Mesenchymal stem cell (in vitro differentiated cells and primary cell): ENCODE measurements around the gene FDPS.
"Not testable (repeated sequence)": the region's sequence is repeated elsewhere in the genome, so short reads cannot be mapped to it uniquely, and the experiment has no call there.

ENCODE experiments used
- DNase-seq: peaks from one replicate; pipeline ENCODE4 v3.0.0-alpha.2; 2013
- H2AFZ ChIP-seq: one replicate; pipeline ENCODE4 v1.6.1; 2013; ENCODE audit warnings: low read depth, mild to moderate bottlenecking, control low read depth, inconsistent platforms, low read length, moderate library complexity
- H2AK5ac ChIP-seq: 2 replicates; pipeline ENCODE4 v1.6.1; 2013; ENCODE audit warnings: low read length, moderate library complexity, mild to moderate bottlenecking, inconsistent platforms; ENCODE audit not compliant: severe bottlenecking
- H2BK120ac ChIP-seq: one replicate; pipeline ENCODE4 v1.6.1; 2013; ENCODE audit warnings: low read depth, mild to moderate bottlenecking, inconsistent platforms, low read length, moderate library complexity
- H2BK12ac ChIP-seq, 2 experiments: one replicate each; pipeline ENCODE4 v1.6.1; 2013; ENCODE audit warnings: inconsistent platforms in 2 of 2, low read length in 2 of 2, mild to moderate bottlenecking in 2 of 2, moderate library complexity in 2 of 2, control low read depth in 1 of 2
- H2BK15ac ChIP-seq: one replicate; pipeline ENCODE4 v1.6.1; 2013; ENCODE audit warnings: mild to moderate bottlenecking, low read depth, inconsistent platforms; ENCODE audit not compliant: poor library complexity, severe bottlenecking
- H2BK5ac ChIP-seq: 2 replicates; pipeline ENCODE4 v1.6.1; 2013; ENCODE audit warnings: low read depth, mild to moderate bottlenecking, low read length, control low read depth, inconsistent platforms; ENCODE audit not compliant: poor library complexity, severe bottlenecking
- H3K14ac ChIP-seq, 2 experiments: one replicate each; pipeline ENCODE4 v1.6.1; 2013; ENCODE audit warnings: inconsistent platforms in 2 of 2, low read length in 2 of 2, control low read depth in 1 of 2, mild to moderate bottlenecking in 1 of 2, moderate library complexity in 1 of 2
- H3K18ac ChIP-seq, 2 experiments: one replicate each; pipeline ENCODE4 v1.6.1; 2013; ENCODE audit warnings: inconsistent platforms in 2 of 2, low read length in 2 of 2, control low read depth in 1 of 2, low read depth in 1 of 2, mild to moderate bottlenecking in 1 of 2
- H3K23ac ChIP-seq, 2 experiments: one replicate each; pipeline ENCODE4 v1.6.1; 2013; ENCODE audit warnings: inconsistent platforms in 2 of 2, low read length in 2 of 2, mild to moderate bottlenecking in 2 of 2, moderate library complexity in 2 of 2, control low read depth in 1 of 2
- H3K27ac ChIP-seq: 2 replicates; pipeline ENCODE4 v1.5.1; 2013; ENCODE audit warnings: mild to moderate bottlenecking, moderate library complexity, low read length, control low read depth, inconsistent platforms; ENCODE audit not compliant: poor library complexity, severe bottlenecking
- H3K27me3 ChIP-seq, 2 experiments: 2 replicates each; pipeline versions ENCODE4 v1.6.1 to v1.7.0; 2013; ENCODE audit warnings: low read length in 2 of 2, mild to moderate bottlenecking in 2 of 2, moderate library complexity in 2 of 2, control low read depth in 1 of 2, inconsistent platforms in 1 of 2; ENCODE audit not compliant: control insufficient read depth in 1 of 2, insufficient read depth in 1 of 2
- H3K36me3 ChIP-seq, 2 experiments: 2 replicates each; pipeline versions ENCODE4 v1.6.1 to v1.7.0; 2013; ENCODE audit warnings: low read length in 2 of 2, control low read depth in 1 of 2, inconsistent platforms in 1 of 2, low read depth in 1 of 2, mild to moderate bottlenecking in 1 of 2; ENCODE audit not compliant: insufficient read depth in 2 of 2, control insufficient read depth in 1 of 2
- H3K4ac ChIP-seq, 2 experiments: one replicate each; pipeline ENCODE4 v1.6.1; 2013; ENCODE audit warnings: inconsistent platforms in 2 of 2, low read length in 2 of 2, mild to moderate bottlenecking in 2 of 2, moderate library complexity in 2 of 2, control low read depth in 1 of 2, low read depth in 1 of 2
- H3K4me1 ChIP-seq: 2 replicates; pipeline ENCODE4 v1.6.1; 2013; ENCODE audit warnings: low read depth, low read length, control low read depth; ENCODE audit not compliant: control insufficient read depth, insufficient read depth
- H3K4me2 ChIP-seq: 2 replicates; pipeline ENCODE4 v1.6.1; 2013; ENCODE audit warnings: low read length, mild to moderate bottlenecking, inconsistent platforms; ENCODE audit not compliant: poor library complexity, severe bottlenecking
- H3K4me3 ChIP-seq, 2 experiments: 2 replicates each; pipeline versions ENCODE4 v1.5.1 to v1.7.0; 2013; ENCODE audit warnings: low read length in 2 of 2, mild to moderate bottlenecking in 2 of 2, control low read depth in 1 of 2, low read depth in 1 of 2; ENCODE audit not compliant: insufficient read depth in 1 of 2
- H3K79me1 ChIP-seq: replicated peaks from 2 replicates; pipeline ENCODE4 v1.6.1; 2013; ENCODE audit warnings: mild to moderate bottlenecking, control low read depth, low read length, inconsistent platforms; ENCODE audit not compliant: poor library complexity, severe bottlenecking
- H3K9ac ChIP-seq: 2 replicates; pipeline ENCODE4 v1.7.0; 2013; ENCODE audit warnings: mild to moderate bottlenecking, low read length, moderate library complexity
- H3K9me3 ChIP-seq: 2 replicates; pipeline ENCODE4 v1.7.0; 2013; ENCODE audit warnings: mild to moderate bottlenecking, low read length; ENCODE audit not compliant: control insufficient read depth
- H4K8ac ChIP-seq: one replicate; pipeline ENCODE4 v1.6.1; 2013; ENCODE audit warnings: inconsistent platforms, mild to moderate bottlenecking, low read length, moderate library complexity
- H4K91ac ChIP-seq: one replicate; pipeline ENCODE4 v1.6.1; 2013; ENCODE audit warnings: mild to moderate bottlenecking, low read length, inconsistent platforms
- WGBS: methylation state at CpG from one replicate; pipeline ENCODE4 v1.1.7; 2013; ENCODE audit warnings: mixed read lengths; 5-methylcytosine and 5-hydroxymethylcytosine counted together

Gene FDPS

DNA sequence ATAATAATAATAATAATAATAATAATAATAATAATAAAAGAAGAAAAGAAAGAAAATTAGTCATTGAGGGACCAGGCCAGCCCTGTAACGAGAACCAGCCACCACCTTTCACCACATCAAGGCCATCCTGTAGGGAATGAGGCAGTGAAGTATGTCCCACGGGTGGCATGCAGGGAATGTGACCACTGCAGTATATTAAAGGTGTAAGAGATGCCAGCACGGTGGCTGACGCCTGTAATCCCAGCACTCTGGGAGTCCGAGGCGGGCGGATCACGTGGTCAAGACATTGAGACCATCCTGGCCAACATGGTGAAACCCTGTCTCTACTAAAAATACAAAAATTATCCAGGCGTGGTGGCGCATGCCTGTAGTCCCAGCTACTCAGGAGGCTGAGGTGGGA lies 17.7 kb upstream of the FDPS start:
- not testable (repeated sequence) for H2BK12ac ChIP-seq, H3K4me2 ChIP-seq, H3K14ac ChIP-seq, DNase-seq, H2BK15ac ChIP-seq, H3K79me1 ChIP-seq, H4K8ac ChIP-seq, H3K23ac ChIP-seq, H2BK5ac ChIP-seq, H3K4ac ChIP-seq, H3K9me3 ChIP-seq, H2BK120ac ChIP-seq, H3K4me1 ChIP-seq, H3K4me3 ChIP-seq, H3K27ac ChIP-seq, H4K91ac ChIP-seq, H3K9ac ChIP-seq, H3K18ac ChIP-seq, H2AFZ ChIP-seq, H2AK5ac ChIP-seq
- 86% methylated on average over 10 of the region's 10 CpGs for WGBS
- Histone ChIP-seq H3K36me3 (peaks cover 0 to 15% of the 10 kb centered on the region in 2 experiments), H3K27me3 (peaks cover 36 to 47% of the 10 kb centered on the region in 2 experiments)

DNA sequence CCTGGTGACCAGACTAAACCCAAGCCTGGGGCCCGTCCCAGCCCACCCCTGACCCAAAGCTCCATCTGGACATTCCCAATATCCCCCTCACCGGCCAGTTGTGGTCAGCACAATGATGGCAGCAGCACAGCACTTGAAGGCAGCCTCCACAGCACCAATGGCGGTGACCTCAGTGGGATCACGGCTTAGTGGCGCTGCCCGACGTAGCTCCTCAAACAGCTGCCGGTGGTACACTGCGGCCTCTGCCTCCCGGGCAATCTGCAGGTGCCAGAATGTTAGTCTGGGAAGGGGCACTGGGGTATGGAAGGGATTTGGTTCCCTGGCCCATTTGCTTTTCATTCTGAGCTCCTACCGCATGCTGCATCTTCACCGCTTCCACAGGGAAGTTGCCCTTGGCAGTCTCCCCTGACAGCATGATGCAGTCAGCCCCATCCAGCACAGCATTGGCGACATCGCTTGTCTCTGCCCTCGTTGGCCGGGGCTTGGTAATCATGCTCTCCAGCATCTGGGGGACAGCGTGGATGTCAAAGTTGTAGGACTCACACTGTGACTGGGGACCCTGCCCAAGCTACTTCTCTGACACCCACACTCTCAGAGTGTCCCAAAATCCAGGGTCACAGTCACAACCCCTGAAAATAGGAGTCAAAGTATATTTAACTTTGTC lies 15.4 kb upstream of the FDPS start:
- peaks cover 9% of the 10 kb centered on the region for H3K4me1 ChIP-seq
- H3K79me1 ChIP-seq: no peaks in the 10 kb centered on the region
- no peaks in the 10 kb centered on the region for H3K9me3 ChIP-seq
- DNase-seq: no peak
- no peak overlapping the region for H3K4ac ChIP-seq
- H3K4me2 ChIP-seq: no peak overlapping the region
- peaks cover 54 to 65% of the 10 kb centered on the region in 2 experiments for H3K27me3 ChIP-seq
- 88% methylated on average over 17 of the region's 17 CpGs for WGBS
- no peak overlapping the region for H4K8ac ChIP-seq
- H3K4me3 ChIP-seq: no peak overlapping the region
- H2BK12ac ChIP-seq: no peak overlapping the region
- H3K27ac ChIP-seq: no peak overlapping the region
- no peak overlapping the region for H2AK5ac ChIP-seq
- no peak overlapping the region for H3K23ac ChIP-seq
- H2BK5ac ChIP-seq: no peak overlapping the region
- no peak overlapping the region for H3K9ac ChIP-seq
- H2BK120ac ChIP-seq: no peak overlapping the region
- H3K14ac ChIP-seq: no peak overlapping the region
- no peak overlapping the region for H2BK15ac ChIP-seq
- peaks cover 0 to 2% of the 10 kb centered on the region in 2 experiments for H3K36me3 ChIP-seq
- H4K91ac ChIP-seq: no peak overlapping the region
- H2AFZ ChIP-seq: no peak overlapping the region
- no peak overlapping the region for H3K18ac ChIP-seq

GRCh38 chr1:155294520-155295182 lies 14.0 kb upstream of the FDPS start:
- Histone ChIP-seq H2BK15ac (no peak overlapping the region), H3K27ac (no peak overlapping the region), H3K27me3 (peaks cover 54 to 62% of the 10 kb centered on the region in 2 experiments), H3K9ac (no peak overlapping the region), H3K36me3 (no peaks in the 10 kb centered on the region), H2BK12ac (no peak overlapping the region), H3K4me3 (peak overlapping the region in 1 of 2 experiments; percentile 11), H3K18ac (no peak overlapping the region), H3K4ac (no peak overlapping the region), H3K14ac (no peak overlapping the region), H3K79me1 (no peaks in the 10 kb centered on the region), H2AFZ (no peak overlapping the region), H2BK5ac (no peak overlapping the region), H3K23ac (no peak overlapping the region), H3K4me2 (no peak overlapping the region), H4K8ac (no peak overlapping the region), H3K9me3 (no peaks in the 10 kb centered on the region), H2BK120ac (no peak overlapping the region), H3K4me1 (peaks cover 9% of the 10 kb centered on the region), H2AK5ac (no peak overlapping the region), H4K91ac (no peak overlapping the region)
- WGBS: 22% methylated on average over 46 of the region's 46 CpGs
- DNase-seq: no peak

GRCh38 chr1:155295183-155295941 lies 13.3 kb upstream of the FDPS start:
- Histone ChIP-seq H3K36me3 (no peaks in the 10 kb centered on the region), H3K79me1 (no peaks in the 10 kb centered on the region), H2BK15ac (no peak overlapping the region), H3K14ac (peak overlapping the region in 1 of 2 experiments; percentile 26), H3K27me3 (peaks cover 54 to 62% of the 10 kb centered on the region in 2 experiments), H3K4me1 (peaks cover 10% of the 10 kb centered on the region), H3K4me3 (peak overlapping the region in 1 of 2 experiments; percentile 11), H3K4me2 (peak overlapping the region; percentile 41), H3K9ac (no peak overlapping the region), H3K27ac (no peak overlapping the region), H3K18ac (no peak overlapping the region), H3K23ac (peak overlapping the region in 1 of 2 experiments; percentile 74), H3K4ac (no peak overlapping the region), H2AFZ (peak overlapping the region; percentile 18), H2BK120ac (no peak overlapping the region), H3K9me3 (no peaks in the 10 kb centered on the region), H4K8ac (peak overlapping the region; percentile 8), H2BK12ac (no peak overlapping the region), H4K91ac (no peak overlapping the region), H2BK5ac (no peak overlapping the region), H2AK5ac (no peak overlapping the region)
- no peak for DNase-seq
- WGBS: 10% methylated on average over 44 of the region's 47 CpGs
